HFF-Myc (cell line): ENCODE measurements around the gene CAV2.

ENCODE experiments used
- DNase-seq: peaks from one replicate; pipeline ENCODE4 v3.0.0-alpha.2; 2011; ENCODE audit warnings: low read depth; ENCODE audit errors: extremely low read depth
- H3K4me3 ChIP-seq: replicated peaks from 2 replicates; pipeline ENCODE4 v1.5.1; 2011; ENCODE audit warnings: low read depth, mild to moderate bottlenecking, control low read depth, low read length
- TF ChIP-seq, protein P1 (sequence below): IDR thresholded peaks from 2 replicates; pipeline ENCODE4 v1.5.1; 2012; ENCODE audit warnings: mild to moderate bottlenecking, low read depth, low read length, control low read depth; ENCODE audit errors: missing control alignments

The CAV2 gene

DNA sequence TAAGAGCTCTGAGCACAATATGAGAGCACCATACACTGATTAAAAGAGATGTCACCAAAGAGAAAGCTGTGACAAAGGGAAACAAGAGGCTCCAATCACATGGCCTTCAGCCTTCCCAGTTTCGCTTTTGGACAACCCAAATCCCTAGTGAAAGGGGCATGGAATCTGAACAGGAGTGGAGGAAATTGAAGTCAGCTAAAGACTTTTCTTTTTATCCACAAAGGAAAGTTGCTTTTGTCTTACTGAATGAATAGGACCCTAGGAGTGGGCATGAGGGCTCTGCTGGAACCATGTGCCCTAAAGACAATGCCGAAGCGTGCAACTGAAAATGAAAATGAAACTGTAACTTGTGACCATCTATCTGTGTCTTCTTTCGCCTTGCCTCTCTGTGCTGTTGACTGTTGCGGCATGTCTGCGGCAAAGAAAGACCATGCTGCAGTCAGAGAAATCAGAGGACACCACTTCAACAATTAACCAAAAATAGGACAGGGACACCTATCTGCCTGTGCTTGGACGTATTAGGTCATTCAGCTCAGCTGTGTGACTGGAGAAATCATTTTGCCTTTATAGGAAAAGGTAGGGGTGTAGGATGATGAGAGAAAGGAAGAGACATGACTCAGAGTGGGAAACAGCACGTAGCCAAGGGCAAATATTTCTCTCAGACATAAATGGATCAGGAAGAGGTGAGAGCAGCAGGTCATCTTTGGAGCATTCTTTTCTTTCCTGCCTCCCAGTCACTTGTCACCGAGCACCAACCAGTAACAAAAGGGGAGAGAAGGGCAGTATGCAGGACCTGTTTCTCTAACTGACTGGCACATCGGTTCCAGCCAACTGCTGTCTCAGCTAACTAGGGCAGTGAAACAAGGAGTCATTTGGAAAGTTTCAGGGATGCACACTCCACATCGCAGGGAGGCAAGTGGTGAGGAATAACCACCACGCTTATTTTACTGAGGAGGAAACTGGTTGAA lies 12.3 kb downstream of the CAV2 start:
- TF ChIP-seq, protein P1, sequence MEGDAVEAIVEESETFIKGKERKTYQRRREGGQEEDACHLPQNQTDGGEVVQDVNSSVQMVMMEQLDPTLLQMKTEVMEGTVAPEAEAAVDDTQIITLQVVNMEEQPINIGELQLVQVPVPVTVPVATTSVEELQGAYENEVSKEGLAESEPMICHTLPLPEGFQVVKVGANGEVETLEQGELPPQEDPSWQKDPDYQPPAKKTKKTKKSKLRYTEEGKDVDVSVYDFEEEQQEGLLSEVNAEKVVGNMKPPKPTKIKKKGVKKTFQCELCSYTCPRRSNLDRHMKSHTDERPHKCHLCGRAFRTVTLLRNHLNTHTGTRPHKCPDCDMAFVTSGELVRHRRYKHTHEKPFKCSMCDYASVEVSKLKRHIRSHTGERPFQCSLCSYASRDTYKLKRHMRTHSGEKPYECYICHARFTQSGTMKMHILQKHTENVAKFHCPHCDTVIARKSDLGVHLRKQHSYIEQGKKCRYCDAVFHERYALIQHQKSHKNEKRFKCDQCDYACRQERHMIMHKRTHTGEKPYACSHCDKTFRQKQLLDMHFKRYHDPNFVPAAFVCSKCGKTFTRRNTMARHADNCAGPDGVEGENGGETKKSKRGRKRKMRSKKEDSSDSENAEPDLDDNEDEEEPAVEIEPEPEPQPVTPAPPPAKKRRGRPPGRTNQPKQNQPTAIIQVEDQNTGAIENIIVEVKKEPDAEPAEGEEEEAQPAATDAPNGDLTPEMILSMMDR: no peak
- DNase-seq: no peak
- peak overlapping the region; percentile 16 for H3K4me3 ChIP-seq

- TF ChIP-seq, protein P1: no peak
- H3K4me3 ChIP-seq: peak overlapping the region; percentile 16; the same call in 1 of the 2 replicates
- DNase-seq: no peak
Observed at GRCh38 chr7:116512520-116513188, 13.1 kb downstream of the CAV2 start.

- no peak overlapping the region for H3K4me3 ChIP-seq
Observed at GRCh38 chr7:116515584-116515983, 16.0 kb downstream of the CAV2 start.

GRCh38 chr7:116516324-116516723 lies 16.8 kb downstream of the CAV2 start:
- no peak overlapping the region for H3K4me3 ChIP-seq
- no peak for DNase-seq
- TF ChIP-seq, protein P1: no peak

More at GRCh38 chr7:116515584-116515983, 16.0 kb downstream of the CAV2 start:
- TF ChIP-seq, protein P1: no peak
- DNase-seq: no peak

- no peak overlapping the region for H3K4me3 ChIP-seq
- TF ChIP-seq, protein P1: no peak
- DNase-seq: no peak
Observed at GRCh38 chr7:116517626-116518025, 18.1 kb downstream of the CAV2 start.

DNA sequence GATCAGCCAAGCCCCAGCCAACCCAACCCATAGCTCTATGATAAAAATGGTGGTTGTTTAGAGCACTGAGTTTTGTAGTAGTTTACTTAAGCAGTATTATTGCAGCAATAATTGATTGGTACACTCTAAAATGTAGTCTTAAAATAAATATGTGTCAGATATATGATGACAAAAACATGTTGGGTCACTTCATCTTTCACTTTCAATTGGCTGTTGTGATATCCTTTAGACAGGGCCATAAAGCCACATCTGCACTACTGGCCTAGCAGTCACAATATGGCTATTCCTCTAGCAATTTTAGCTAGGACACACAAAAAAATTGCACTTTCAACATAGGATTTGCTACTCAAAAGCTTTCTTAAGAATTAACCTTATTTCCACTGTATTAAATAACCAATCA lies 19.4 kb downstream of the CAV2 start:
- TF ChIP-seq, protein P1: no peak

More for the DNA sequence above, 19.4 kb downstream of the CAV2 start:
- no peak for DNase-seq
- no peak overlapping the region for H3K4me3 ChIP-seq
